IMR-90 (cell line): Measurements from ENCODE around the gene KCNJ1. TPM values are rescaled to one million over a fixed set of nuclear protein-coding genes. Genes with fewer than 3 reads are reported as not detected.

ENCODE experiments used
- ATAC-seq: fragments of 200-7000 bp; cut with Tn5 transposase; 2 replicates; pipeline ENCODE4 v1.9.1; 2020; ENCODE audit warnings: low read depth, mild to moderate bottlenecking, moderate library complexity
- BruUV-seq: library from RNA; stranded (reverse); fragments of 400-500 nt; replicated peaks from 2 replicates; lab custom pipeline; 2021; lab: Mats Ljungman, UMichigan
- CTCF ChIA-PET: fragments of 300-600 bp; formaldehyde crosslinking; extraction: SDS; loops from one replicate; lab custom pipeline; 2021; ENCODE audit warnings: antibody characterized with exemption; lab: Yijun Ruan, JAX
- POLR2A ChIA-PET: fragments of 300-600 bp; sonication (Branson Sonifier 250); formaldehyde crosslinking; loops from one replicate; lab custom pipeline; 2022; ENCODE audit warnings: antibody characterized with exemption; ENCODE audit not compliant: unreplicated experiment; lab: Charles Lee
- DNase-seq: peaks from one replicate; pipeline ENCODE4 v3.0.0; 2013
- H2AFZ ChIP-seq: replicated peaks from 2 replicates; pipeline ENCODE3; 2013; ENCODE audit warnings: low read length, mild to moderate bottlenecking; ENCODE audit not compliant: poor library complexity
- H2AK5ac ChIP-seq: 2 replicates; pipeline ENCODE4 v1.6.1; 2013; ENCODE audit warnings: low read depth, low read length, inconsistent platforms
- H2AK9ac ChIP-seq: replicated peaks from 2 replicates; pipeline ENCODE3; 2013; ENCODE audit warnings: mild to moderate bottlenecking, low read depth, low read length, moderate library complexity; ENCODE audit not compliant: poor library complexity
- H2BK120ac ChIP-seq: 2 replicates; pipeline ENCODE4 v1.6.1; 2013; ENCODE audit warnings: low read depth, low read length, inconsistent platforms
- H2BK15ac ChIP-seq: 3 replicates; pipeline ENCODE4 v1.6.1; 2013; ENCODE audit warnings: low read depth, low read length, inconsistent platforms
- H2BK20ac ChIP-seq: 2 replicates; pipeline ENCODE4 v1.6.1; 2013; ENCODE audit warnings: low read depth, mild to moderate bottlenecking, inconsistent platforms, low read length, moderate library complexity
- H2BK5ac ChIP-seq: 2 replicates; pipeline ENCODE4 v1.6.1; 2013; ENCODE audit warnings: mild to moderate bottlenecking, low read depth, low read length, inconsistent platforms; ENCODE audit not compliant: poor library complexity, severe bottlenecking
- H3K14ac ChIP-seq: replicated peaks from 2 replicates; pipeline ENCODE4 v1.6.1; 2013; ENCODE audit warnings: low read depth, low read length, inconsistent platforms
- H3K18ac ChIP-seq: 2 replicates; pipeline ENCODE4 v1.6.1; 2013; ENCODE audit warnings: low read depth, low read length, control low read depth
- H3K23ac ChIP-seq: 2 replicates; pipeline ENCODE4 v1.6.1; 2013; ENCODE audit warnings: low read depth, low read length, inconsistent platforms
- H3K27ac ChIP-seq: 2 replicates; pipeline ENCODE4 v1.5.1; 2013; ENCODE audit warnings: mild to moderate bottlenecking, control low read depth, low read length; ENCODE audit not compliant: insufficient read depth
- H3K27me3 ChIP-seq: 2 replicates; pipeline ENCODE4 v1.6.1; 2013; ENCODE audit warnings: low read length; ENCODE audit not compliant: control insufficient read depth, insufficient read depth
- H3K36me3 ChIP-seq: 2 replicates; pipeline ENCODE4 v1.6.1; 2013; ENCODE audit warnings: low read length, mixed read lengths; ENCODE audit not compliant: control insufficient read depth, insufficient read depth
- H3K4ac ChIP-seq: 2 replicates; pipeline ENCODE4 v1.6.1; 2013; ENCODE audit warnings: low read depth, low read length, inconsistent platforms
- H3K4me1 ChIP-seq: 2 replicates; pipeline ENCODE4 v1.6.1; 2013; ENCODE audit warnings: low read length, mixed read lengths; ENCODE audit not compliant: control insufficient read depth, insufficient read depth
- H3K4me2 ChIP-seq: 2 replicates; pipeline ENCODE4 v1.6.1; 2013; ENCODE audit warnings: low read depth, mild to moderate bottlenecking, control low read depth, low read length, moderate library complexity
- H3K4me3 ChIP-seq: 2 replicates; pipeline ENCODE4 v1.5.1; 2013; ENCODE audit warnings: low read depth, mild to moderate bottlenecking, control low read depth, low read length, moderate library complexity; ENCODE audit not compliant: insufficient read depth
- H3K56ac ChIP-seq: 2 replicates; pipeline ENCODE4 v1.6.1; 2013; ENCODE audit warnings: low read length, inconsistent platforms; ENCODE audit not compliant: insufficient read depth; ENCODE audit errors: extremely low read depth
- H3K79me1 ChIP-seq, 2 experiments: 2 replicates each; pipeline ENCODE4 v1.6.1; 2013; ENCODE audit warnings: low read length in 2 of 2, inconsistent platforms in 1 of 2, low read depth in 1 of 2
- H3K9ac ChIP-seq: 2 replicates; pipeline ENCODE4 v1.6.1; 2013; ENCODE audit warnings: low read depth, low read length, control low read depth
- H3K9me1 ChIP-seq: 2 replicates; pipeline ENCODE4 v1.6.1; 2013; ENCODE audit warnings: low read length, inconsistent platforms; ENCODE audit not compliant: insufficient read depth
- H3K9me3 ChIP-seq: 2 replicates; pipeline ENCODE4 v1.6.1; 2013; ENCODE audit warnings: low read length; ENCODE audit not compliant: control insufficient read depth, insufficient read depth
- H4K20me1 ChIP-seq: 2 replicates; pipeline ENCODE4 v1.6.1; 2013; ENCODE audit warnings: low read length, inconsistent platforms; ENCODE audit not compliant: insufficient read depth
- H4K5ac ChIP-seq: 2 replicates; pipeline ENCODE4 v1.6.1; 2013; ENCODE audit warnings: mild to moderate bottlenecking, low read depth, low read length, control low read depth
- H4K8ac ChIP-seq, 2 experiments: 2 replicates each; pipeline ENCODE4 v1.6.1; 2013; ENCODE audit warnings: low read depth in 2 of 2, low read length in 2 of 2, control low read depth in 1 of 2, inconsistent platforms in 1 of 2
- H4K91ac ChIP-seq: 2 replicates; pipeline ENCODE4 v1.6.1; 2013; ENCODE audit warnings: low read depth, low read length, inconsistent platforms; ENCODE audit not compliant: insufficient read depth
- FOS ChIP-seq: fragments of 150-350 bp; IDR thresholded peaks from 2 replicates; pipeline ENCODE4 v1.6.1; 2016; ENCODE audit warnings: low read depth, low read length
- NFE2L2 ChIP-seq: fragments of 150-350 bp; IDR thresholded peaks from 2 replicates; pipeline ENCODE4 v1.6.1; 2016; ENCODE audit warnings: low read depth, mild to moderate bottlenecking, low read length
- POLR2A ChIP-seq: IDR thresholded peaks from 2 replicates; pipeline ENCODE4 v1.6.1; 2012; ENCODE audit warnings: mild to moderate bottlenecking, low read depth, low read length
- RAD21 ChIP-seq: IDR thresholded peaks from 2 replicates; pipeline ENCODE4 v1.6.1; 2012; ENCODE audit warnings: low read length, improper control_type of control experiment
- RCOR1 ChIP-seq: IDR thresholded peaks from 2 replicates; pipeline ENCODE4 v1.6.1; 2012; ENCODE audit warnings: mild to moderate bottlenecking, low read length, improper control_type of control experiment; ENCODE audit not compliant: insufficient replicate concordance
- RFX5 ChIP-seq: IDR thresholded peaks from 2 replicates; pipeline ENCODE4 v1.8.0; 2012; ENCODE audit warnings: low read depth, mild to moderate bottlenecking, low read length, moderate library complexity
- SMC3 ChIP-seq: fragments of 150-350 bp; IDR thresholded peaks from 2 replicates; pipeline ENCODE4 v1.6.1; 2016; ENCODE audit warnings: low read depth, mild to moderate bottlenecking, antibody characterized with exemption, low read length, moderate library complexity
- WGBS, 2 experiments: methylation state at CpG; one replicate each; pipeline versions ENCODE4 v1.1.5 to v1.1.7; 2013; ENCODE audit warnings: missing lambda C conversion rate in 2 of 2; ENCODE audit not compliant: insufficient read length in 1 of 2; ENCODE audit errors: extremely low coverage in 2 of 2; 5-methylcytosine and 5-hydroxymethylcytosine counted together
- dilution Hi-C: fragments of 300-500 bp; cut with HindIII; formaldehyde crosslinking; loops from one replicate; pipeline ENCODE4 v1.14.3; 2018; ENCODE audit warnings: low sequenced_read_pairs; ENCODE audit not compliant: unreplicated experiment
- in situ Hi-C: fragments of 300-500 bp; cut with MboI; formaldehyde crosslinking; loops from 3 replicates; pipeline ENCODE4 v1.14.3; 2019; ENCODE audit warnings: low sequenced_read_pairs, inconsistent platforms, mixed read lengths
- intact Hi-C: fragments of 100-400 bp; cut with micrococcal nuclease; formaldehyde crosslinking; loops from 2 replicates; pipeline ENCODE4 v1.10.0; 2022
- polyA plus RNA-seq, 3 experiments: library from polyadenylated mRNA; depleted of rRNA; stranded (reverse); fragments of >200 nt; gene quantifications; 2 replicates each; pipeline ENCODE4 v1.2.3, GENCODE V29; 2012; ENCODE audit warnings: low replicate concordance in 1 of 3
- total RNA-seq: library from RNA; depleted of rRNA; stranded (reverse); fragments of >200 nt; gene quantifications from 2 replicates; pipeline ENCODE4 v1.2.3, GENCODE V29; 2012
- TF ChIP-seq, protein P1 (sequence below): fragments of 150-350 bp; IDR thresholded peaks from 2 replicates; pipeline ENCODE4 v1.6.1; 2017; ENCODE audit warnings: mild to moderate bottlenecking, antibody characterized with exemption, low read length, low read depth

KCNJ1 gene
- total and polyA plus RNA-seq, 2 of the 4 experiments (the other 2 are of a cell fraction): not detected

DNA sequence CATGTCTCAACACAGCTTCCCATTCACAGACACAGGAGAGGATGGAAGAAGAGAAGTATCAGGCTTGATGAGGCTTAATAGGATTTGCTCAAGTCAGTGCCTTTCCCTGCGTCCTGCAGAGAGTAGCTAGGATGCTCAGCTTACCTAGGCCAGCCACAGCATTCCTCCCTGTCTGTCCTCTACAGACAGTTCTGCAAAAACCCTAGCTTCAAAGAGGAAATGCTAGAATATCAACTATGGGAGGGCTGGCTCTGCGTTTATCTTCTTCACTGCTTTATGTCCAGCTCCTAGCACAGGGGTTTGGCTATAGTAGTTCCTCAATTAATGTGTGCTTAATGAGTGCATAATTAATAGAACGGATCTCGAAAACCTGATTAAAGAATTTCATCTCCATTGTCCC lies 40.5 kb upstream of the KCNJ1 start:
- H2AK9ac ChIP-seq: no peak overlapping the region
- TF ChIP-seq, protein P1, sequence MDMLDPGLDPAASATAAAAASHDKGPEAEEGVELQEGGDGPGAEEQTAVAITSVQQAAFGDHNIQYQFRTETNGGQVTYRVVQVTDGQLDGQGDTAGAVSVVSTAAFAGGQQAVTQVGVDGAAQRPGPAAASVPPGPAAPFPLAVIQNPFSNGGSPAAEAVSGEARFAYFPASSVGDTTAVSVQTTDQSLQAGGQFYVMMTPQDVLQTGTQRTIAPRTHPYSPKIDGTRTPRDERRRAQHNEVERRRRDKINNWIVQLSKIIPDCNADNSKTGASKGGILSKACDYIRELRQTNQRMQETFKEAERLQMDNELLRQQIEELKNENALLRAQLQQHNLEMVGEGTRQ: no peak
- TF ChIP-seq FOS (no peak), NFE2L2 (no peak), SMC3 (no peak), RCOR1 (no peak), POLR2A (no peak), RFX5 (no peak), RAD21 (no peak)
- DNase-seq (no peak), ATAC-seq (no peak)
- H3K9me3 ChIP-seq: peaks cover 3% of the 10 kb centered on the region; the same call in 1 of the 2 replicates
- 0 out of 4 replicates have a peak overlapping the region, but pooled peaks of 1 of the 2 experiments have one; percentile 19 for H4K8ac ChIP-seq
- in situ Hi-C loops: no loop called here
- 0 out of 2 replicates have a peak overlapping the region, but pooled peaks have one; percentile 35 for H3K14ac ChIP-seq
- H3K27ac ChIP-seq: no peak overlapping the region
- peaks cover 7% of the 10 kb centered on the region; the same call in 1 of the 2 replicates for H3K9me1 ChIP-seq
- H3K4me2 ChIP-seq: no peak overlapping the region
- H2BK20ac ChIP-seq: peak overlapping the region; percentile 78
- H3K9ac ChIP-seq: no peak overlapping the region
- ChIA-PET CTCF (interaction anchor here (0.9 to 1.5 kb wide), 3 partner anchors 17 to 49 kb away, joined by 3 read pairs; no protein-coding TSS in a partner anchor), POLR2A (no interaction called here)
- dilution Hi-C loops: no loop called here
- no peaks in the 10 kb centered on the region for H3K36me3 ChIP-seq
- no peaks in the 10 kb centered on the region for H3K79me1 ChIP-seq
- no peak overlapping the region for H2BK5ac ChIP-seq
- no peaks in the 10 kb centered on the region for H4K20me1 ChIP-seq
- peaks cover 31% of the 10 kb centered on the region for H3K4me1 ChIP-seq
- H2AK5ac ChIP-seq: peak overlapping the region; percentile 77
- intact Hi-C loops: no loop called here
- H3K23ac ChIP-seq: no peak overlapping the region
- WGBS, 2 experiments: no CpG with 5 or more reads among the region's 4 CpGs
- H2BK120ac ChIP-seq: peak overlapping the region; percentile 56
- no peak overlapping the region for H3K4me3 ChIP-seq
- no peaks in the 10 kb centered on the region for H3K27me3 ChIP-seq
- no peak overlapping the region for H4K5ac ChIP-seq
- peak overlapping the region; percentile 34; the same call in 1 of the 3 replicates for H2BK15ac ChIP-seq
- BruUV-seq: no TSS peak
- peak overlapping the region; percentile 71 for H3K4ac ChIP-seq
- peak overlapping the region; percentile 19; the same call in 1 of the 2 replicates for H4K91ac ChIP-seq
- 0 out of 2 replicates have a peak overlapping the region, but pooled peaks have one; percentile 9 for H3K18ac ChIP-seq
- no peak overlapping the region for H2AFZ ChIP-seq
- no peak overlapping the region; the same call in 1 of the 2 replicates for H3K56ac ChIP-seq
